Right renal cortex interstitium (tissue), 3 donors: Measurements from ENCODE around the gene MDFIC. TPM values are rescaled to one million over a fixed set of nuclear protein-coding genes. Genes with fewer than 3 reads are reported as not detected.
A peak's percentile ranks its signal among the peaks of the same experiment; 100 is the strongest.
"Not testable (repeated sequence)": the region's sequence is repeated elsewhere in the genome, so short reads cannot be mapped to it uniquely, and the experiment has no call there.

Source experiments
- DNase-seq, 3 donors: peaks; one replicate each; pipeline ENCODE4 v3.0.0-alpha.2; 2013; ENCODE audit warnings: low read depth in 3 of 3, low spot score in 2 of 3
- polyA plus RNA-seq, 3 donors: library from polyadenylated mRNA; unstranded; fragments of 120-200 nt; gene quantifications; one replicate each; pipeline ENCODE4 v1.2.1, GENCODE V29; 2013; ENCODE audit not compliant: insufficient read length in 3 of 3

MDFIC gene
- polyA plus RNA-seq = 10 to 100 TPM; 31.7 to 32.0 (median 31.7) TPM

GRCh38 chr7:114922026-114922651 is at the start of gene MDFIC:
Gene MDFIC, plus strand, starts transcription at chr7:114922094. Its CDS starts 940 bp downstream, at chr7:114923034.
- DNase-seq = peak; percentile 25 to 33 (median 32)

- DNase-seq = no peak
Measured at GRCh38 chr7:114874170-114874569, 47.7 kb upstream of the MDFIC start.

DNA sequence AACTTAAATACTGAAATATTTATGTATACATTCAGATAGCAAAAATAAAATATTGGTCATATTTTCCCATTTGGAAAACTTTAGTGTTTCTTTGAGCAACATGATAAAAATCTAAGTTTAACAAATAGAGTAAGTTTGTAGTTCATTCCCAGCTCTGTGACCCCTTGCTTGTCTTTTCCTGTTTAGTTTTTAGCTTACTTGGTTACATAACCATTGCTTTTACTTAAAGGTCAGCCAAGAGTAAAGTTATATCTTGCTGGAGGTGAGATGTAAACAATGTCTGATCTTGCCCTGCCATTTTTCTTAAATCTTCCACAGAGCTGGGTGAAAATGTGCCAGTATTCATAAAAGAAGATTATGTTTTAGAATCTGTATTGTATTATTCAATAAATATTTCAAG is 46.7 kb upstream of the MDFIC start:
- DNase-seq = no peak

DNA sequence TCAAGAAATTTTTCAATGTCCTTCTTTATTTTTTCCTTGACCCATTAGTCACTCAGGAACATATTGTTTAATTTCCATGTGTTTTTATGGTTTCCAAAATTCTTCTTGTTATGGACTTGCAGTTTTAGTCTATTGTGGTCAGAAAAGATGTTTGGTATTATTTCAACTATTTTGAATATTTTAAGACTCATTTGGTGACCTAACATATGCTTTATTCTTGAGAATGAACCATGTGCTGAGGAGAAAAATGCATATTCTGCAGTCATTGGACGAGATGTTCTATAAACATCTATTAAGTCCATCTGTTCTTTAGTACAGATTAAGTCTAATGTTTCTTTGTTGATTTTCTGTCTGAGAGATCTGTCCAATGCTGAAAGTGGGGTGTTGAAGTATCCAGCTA is 42.3 kb upstream of the MDFIC start:
- DNase-seq = no peak

GRCh38 chr7:114885836-114886235 is 36.1 kb upstream of the MDFIC start:
- DNase-seq = no peak

GRCh38 chr7:114886241-114886640 is 35.7 kb upstream of the MDFIC start:
- DNase-seq = no peak

DNA sequence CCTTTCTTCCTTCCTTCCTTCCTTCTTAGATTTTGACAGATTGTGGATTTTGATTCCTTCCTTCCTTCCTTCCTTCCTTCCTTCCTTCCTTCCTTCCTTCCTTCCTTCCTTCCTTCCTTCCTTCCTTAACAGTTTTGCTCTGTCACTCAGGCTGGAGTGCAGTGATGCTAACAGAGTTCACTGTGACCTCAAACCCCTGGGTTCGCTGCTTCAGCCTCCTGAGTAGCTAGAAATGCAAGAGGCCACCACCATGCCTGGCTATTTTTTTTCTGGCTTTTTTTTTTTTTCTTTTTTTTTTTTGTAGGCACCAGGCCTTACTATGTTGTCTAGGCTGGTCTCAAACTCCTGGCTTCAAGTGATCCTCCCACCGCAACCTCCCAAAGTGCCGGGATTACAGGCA is 32.8 kb upstream of the MDFIC start:
- not testable (repeated sequence) for DNase-seq

- DNase-seq = no peak
Measured at GRCh38 chr7:114889646-114890285, 32.1 kb upstream of the MDFIC start.

DNA sequence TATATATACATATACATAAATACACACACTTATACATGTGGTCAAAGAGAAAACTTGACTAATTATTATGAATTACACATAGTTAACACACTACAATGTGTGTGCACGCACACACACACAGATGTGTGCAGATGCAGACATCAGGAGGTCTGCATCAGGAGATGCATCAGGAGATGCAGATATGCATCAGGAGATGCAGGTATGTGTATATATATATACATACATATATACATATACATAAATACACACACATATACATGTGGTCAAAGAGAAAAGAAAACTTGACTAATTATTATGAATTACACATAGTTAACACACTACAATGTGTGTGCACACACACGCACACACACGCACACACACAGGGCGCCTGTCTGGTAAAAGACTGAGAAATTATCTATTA is 31.3 kb upstream of the MDFIC start:
- no peak for DNase-seq

GRCh38 chr7:114900127-114900526 is 21.8 kb upstream of the MDFIC start:
- DNase-seq = no peak

DNA sequence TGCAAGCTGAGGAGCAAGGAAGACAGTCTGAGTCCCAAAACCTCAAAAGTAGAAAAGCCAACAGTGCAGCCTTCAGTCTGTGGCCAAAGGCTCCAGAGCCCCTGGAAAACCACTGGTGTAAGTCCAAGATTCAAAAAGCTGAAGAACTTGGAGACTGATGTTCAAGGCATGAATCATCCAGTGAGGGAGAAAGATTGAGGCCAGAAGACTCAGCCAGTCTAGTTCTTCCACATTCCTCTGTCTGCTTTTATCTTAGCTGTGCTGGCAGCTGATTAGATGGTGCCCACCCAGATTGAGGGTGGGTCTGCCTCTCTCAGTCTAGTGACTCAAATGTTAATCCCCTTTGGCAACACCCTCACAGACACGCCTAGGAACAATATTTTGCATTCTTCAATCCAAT is 20.1 kb upstream of the MDFIC start:
- DNase-seq = no peak

DNA sequence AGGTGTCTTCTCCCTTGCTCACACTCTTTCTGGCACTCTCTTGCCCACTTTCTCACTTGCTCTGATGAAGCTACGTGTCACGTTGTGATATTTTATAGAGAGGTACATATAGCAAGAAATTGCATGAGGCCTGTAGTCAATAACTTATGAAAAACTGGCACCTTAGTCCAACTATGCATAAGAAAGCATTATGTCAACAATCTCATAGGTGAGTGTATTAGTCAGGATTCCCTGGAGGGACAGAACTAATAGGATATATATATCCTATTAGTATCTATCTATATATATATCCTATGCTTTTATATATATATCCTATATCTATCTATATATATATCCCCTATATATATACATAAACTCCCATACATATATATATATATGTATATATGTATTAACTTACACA is 18.8 kb upstream of the MDFIC start:
- DNase-seq = no peak

DNA sequence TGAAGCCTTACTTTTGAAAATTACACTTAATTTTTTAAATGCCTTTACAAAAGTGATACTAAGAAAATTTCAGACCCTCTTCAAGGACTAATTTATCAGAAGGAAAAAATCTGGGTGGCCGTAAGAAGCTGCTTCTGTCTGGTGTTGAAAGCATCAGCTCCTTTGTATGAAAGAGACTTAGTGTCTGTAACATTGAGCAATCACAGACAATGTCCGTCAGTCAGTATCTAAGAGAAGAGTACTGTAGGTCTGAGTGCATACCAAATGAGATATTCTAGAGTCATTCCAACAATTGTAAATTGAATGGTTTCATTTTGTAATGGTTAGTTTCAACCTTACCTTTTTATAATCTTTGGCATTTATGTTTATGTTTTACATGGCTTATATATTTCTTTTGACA is 11.1 kb upstream of the MDFIC start:
- no peak for DNase-seq

GRCh38 chr7:114911411-114911810 is 10.5 kb upstream of the MDFIC start:
- DNase-seq = no peak

DNA sequence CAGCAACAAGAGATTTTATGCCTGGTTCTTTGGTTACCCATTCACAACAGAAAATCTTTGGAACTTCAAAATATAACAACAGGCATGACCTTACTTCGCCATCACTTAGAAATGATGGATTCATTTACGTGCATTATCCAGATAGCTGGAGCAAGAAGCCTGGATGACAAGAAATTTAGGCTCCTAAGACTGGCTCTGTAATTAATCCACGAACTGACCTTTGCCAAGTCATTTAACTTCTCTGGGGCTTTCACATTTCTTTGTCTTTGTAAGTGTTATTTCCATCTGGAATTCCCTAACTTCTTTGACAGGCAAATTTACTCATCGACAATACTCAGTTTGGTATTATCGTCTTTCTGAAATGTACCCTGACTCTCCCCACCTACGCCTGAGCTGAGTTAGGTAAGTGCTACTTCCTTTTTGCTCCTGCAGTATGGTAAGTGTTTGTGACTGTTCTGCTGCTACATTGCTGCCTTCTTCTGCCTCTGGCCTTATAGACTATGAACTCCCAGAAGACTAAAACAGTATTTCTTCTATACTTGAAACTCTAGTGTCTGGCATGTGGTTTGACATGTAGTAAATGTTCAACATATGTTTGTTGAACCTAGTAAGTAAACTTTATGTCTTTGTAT is 5.5 kb upstream of the MDFIC start:
- no peak for DNase-seq

DNA sequence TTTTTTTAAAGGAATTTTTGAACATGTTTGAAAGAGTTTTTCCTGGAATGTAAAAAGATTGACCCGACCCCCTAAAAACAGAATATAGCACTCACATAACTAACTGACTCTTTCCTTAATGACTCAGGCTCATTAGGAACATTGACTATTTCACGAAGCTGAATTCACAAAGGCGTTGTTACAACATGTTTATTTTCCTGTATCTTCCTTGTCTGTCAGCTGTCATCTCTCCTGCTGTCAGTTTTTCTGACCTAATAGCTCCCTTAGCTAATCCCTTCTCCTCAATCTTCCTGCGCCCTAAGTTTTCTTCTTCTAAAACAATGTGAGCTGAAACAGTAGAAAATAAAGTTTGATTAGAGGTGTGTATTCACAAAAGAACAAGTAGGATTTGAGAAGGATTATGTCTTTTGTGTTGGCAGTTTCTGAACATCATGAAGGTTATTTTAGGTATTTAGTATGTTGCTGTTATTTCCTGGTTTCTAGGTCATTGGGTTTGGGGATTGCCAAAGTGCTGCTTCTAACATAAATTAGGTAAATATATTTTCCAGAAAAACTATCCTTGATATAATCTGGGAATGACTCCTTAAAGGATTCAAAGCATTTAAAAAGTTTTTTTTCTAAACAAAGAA is 4.6 kb upstream of the MDFIC start:
- no peak for DNase-seq

DNA sequence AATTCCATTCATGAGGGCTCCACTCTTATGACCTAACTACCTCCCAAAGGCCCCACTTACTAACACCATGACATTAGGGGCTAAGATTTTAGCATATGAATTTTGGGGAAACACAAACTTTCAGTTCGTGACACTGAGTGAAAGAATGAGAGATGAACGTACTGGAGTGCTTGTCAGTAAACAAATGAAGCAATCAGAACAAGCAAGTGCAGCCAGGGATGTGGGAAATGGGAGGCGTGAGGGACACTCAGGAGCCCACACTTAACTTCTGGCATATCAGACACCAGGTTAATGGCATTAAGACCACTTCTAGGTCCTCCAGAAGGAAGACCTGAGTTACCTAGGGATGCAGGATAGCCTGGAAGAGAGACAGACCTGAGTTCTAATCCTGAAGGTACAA is 2.3 kb upstream of the MDFIC start:
- DNase-seq = no peak

DNA sequence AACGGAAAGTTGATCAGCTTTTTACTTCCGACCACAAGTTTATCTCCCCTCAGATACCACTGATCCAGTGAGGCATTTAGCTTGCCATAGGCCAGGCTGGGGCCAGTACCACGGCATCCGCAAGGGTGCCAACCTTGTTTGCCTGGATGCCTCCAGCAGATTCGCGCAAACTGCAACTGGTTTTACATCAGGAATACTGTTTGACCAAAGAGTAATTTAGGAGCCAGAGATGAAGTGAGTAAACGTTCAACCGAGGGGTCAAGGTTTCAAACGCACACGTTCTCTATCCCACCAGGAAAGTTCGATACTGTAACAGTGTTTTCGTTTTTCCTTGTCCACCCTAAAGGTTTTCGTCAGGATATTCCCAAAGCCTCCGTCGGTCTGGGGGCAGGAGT is 266 bp upstream of the MDFIC start:
- peak; percentile 12 to 29 (median 21) for DNase-seq

GRCh38 chr7:114922652-114923402 is 933 bp downstream of the MDFIC start:
- peak; percentile 31 to 46 (median 43) for DNase-seq

- peak in 1 of 3 donors; percentile 31 for DNase-seq
Measured at GRCh38 chr7:114923403-114923713, 1.5 kb downstream of the MDFIC start.

GRCh38 chr7:114924038-114924712 is 2.3 kb downstream of the MDFIC start:
- DNase-seq = no peak
